Measurements from ENCODE around the gene ETS1.

DNA sequence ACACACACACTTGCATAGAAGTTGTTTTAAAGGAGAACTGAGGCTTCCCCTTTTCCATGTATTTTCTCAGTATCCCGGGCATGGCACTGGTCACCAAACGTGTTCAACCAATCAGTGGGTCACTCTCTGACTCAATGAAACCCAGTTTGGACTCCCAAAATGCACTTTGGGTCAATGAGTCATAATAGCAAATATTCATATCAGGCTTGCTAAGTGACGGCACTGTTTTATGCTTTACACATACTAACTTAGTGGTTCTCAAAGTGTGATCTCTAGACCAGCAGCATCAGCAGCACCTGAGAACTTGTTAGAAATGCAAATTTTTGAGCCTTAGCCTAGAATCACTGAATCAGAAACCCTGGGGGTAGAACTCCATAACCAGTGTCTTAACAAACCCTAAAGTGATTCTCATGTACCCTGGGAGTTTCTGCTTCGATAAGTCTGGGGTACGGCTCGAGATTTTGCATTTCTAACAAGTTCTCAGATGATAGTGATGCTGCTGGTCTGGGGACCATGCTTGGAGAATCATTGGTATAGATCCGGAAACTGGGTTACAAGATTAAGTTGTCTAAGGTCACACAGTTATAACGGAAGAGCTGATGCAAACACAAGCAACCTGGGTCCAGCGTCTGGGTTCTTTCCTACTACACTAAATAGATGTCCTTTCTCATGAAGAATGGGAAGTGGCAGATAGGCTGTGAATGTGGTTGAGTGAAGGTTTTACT is 35.6 kb downstream of the ETS1 start:
- TF ChIP-seq, protein P1, sequence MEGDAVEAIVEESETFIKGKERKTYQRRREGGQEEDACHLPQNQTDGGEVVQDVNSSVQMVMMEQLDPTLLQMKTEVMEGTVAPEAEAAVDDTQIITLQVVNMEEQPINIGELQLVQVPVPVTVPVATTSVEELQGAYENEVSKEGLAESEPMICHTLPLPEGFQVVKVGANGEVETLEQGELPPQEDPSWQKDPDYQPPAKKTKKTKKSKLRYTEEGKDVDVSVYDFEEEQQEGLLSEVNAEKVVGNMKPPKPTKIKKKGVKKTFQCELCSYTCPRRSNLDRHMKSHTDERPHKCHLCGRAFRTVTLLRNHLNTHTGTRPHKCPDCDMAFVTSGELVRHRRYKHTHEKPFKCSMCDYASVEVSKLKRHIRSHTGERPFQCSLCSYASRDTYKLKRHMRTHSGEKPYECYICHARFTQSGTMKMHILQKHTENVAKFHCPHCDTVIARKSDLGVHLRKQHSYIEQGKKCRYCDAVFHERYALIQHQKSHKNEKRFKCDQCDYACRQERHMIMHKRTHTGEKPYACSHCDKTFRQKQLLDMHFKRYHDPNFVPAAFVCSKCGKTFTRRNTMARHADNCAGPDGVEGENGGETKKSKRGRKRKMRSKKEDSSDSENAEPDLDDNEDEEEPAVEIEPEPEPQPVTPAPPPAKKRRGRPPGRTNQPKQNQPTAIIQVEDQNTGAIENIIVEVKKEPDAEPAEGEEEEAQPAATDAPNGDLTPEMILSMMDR (IDR thresholded peaks at IDR 0.05; ENCODE audit: insufficient read depth, low read length), result no peak
- TF ChIP-seq POLR2AphosphoS5 (IDR thresholded peaks at IDR 0.05; ENCODE audit: low read depth) (no peak), SPI1 (IDR thresholded peaks at IDR 0.05; ENCODE audit: borderline replicate concordance, low read depth) (no peak), REST (IDR thresholded peaks at IDR 0.05; ENCODE audit: insufficient replicate concordance, low read depth) (no peak)

All from HL-60 (cell line).